Stimulated activated CD8-positive, alpha-beta memory T cell treated with anti-CD3 and anti-CD28 coated beads, Interleukin-7, amount 100 ng/mL, for 48 hours (primary cell): ENCODE results near the gene KIRREL3.

Experiments used
- DNase-seq, 2 donors: peaks; one replicate each; pipeline ENCODE4 v3.0.0-alpha.2; 2020; ENCODE audit warnings: low read depth in 1 of 2; ENCODE audit errors: extremely low read depth in 1 of 2

KIRREL3 gene

DNA sequence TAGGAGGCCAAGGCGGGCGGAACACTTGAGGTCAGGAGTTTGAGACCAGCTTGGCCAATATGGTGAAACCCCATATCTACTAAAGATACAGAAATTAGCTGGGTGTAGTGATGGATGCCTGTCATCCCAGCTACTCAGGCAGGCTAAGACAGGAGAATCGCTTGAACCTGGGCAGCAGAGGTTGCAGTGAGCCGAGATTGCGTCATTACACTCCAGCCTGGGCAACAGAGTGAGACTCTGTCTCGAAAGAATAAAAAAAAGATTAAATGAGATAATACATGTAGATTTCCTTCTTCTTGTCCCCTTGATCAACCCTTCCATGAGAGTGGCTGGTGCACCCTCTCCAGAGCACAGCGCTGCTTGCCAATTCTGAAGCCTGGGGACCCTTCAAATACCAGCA lies 538.1 kb downstream of the KIRREL3 start:
- no peak for DNase-seq

DNA sequence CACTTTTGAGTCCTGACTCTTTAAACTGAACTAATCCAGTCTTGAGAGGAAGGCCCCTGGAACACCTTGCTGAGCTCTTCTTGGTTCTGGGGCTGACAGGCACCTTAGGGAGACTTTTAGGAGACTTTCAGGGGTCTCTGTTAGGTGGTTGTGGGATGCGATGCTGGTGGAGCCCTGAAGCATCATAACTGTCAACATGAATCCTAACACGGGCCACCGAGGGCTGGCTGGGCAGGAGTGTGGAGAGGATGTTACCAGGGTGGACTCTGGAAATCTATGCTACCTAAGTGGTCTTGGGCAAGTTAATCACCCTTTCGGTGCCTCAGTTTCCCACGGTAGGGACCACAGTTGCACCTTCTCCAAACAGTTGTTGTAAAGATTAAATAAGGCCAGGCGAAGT lies 538.6 kb downstream of the KIRREL3 start:
- DNase-seq = no peak

GRCh38 chr11:126461096-126461440 lies 539.5 kb downstream of the KIRREL3 start:
- DNase-seq = no peak

GRCh38 chr11:126460417-126461095 lies 540.0 kb downstream of the KIRREL3 start:
- DNase-seq = no peak

DNA sequence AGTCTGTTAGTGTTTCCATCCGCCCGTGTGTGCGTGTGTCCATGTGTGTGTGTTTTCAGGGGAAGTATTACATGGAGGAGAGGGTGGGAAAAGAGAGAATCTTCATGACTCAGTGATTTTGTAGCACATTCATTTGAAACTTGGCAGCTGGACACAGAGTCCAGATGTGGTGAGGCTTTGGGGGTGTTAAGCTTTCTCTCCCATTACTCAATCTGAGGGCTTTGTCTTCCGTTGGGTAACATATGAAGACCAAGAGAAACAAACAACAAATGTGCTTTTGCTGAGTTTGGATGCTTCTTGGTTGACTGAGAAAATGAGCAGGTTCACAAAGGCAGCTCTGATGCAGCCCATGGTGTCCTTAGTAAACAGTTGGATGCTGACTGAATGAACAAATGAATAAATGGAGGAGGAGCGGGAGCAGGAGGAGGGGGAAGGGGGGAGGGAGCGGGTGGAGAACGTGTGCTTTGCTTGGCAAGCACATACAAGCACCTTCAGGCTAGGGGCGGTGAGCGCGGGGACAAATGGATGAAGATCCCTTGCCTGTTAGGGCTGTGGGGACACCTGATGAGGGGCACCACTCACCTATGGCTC lies 540.8 kb downstream of the KIRREL3 start:
- DNase-seq = no peak

GRCh38 chr11:126457817-126458216 lies 542.8 kb downstream of the KIRREL3 start:
- DNase-seq = no peak

DNA sequence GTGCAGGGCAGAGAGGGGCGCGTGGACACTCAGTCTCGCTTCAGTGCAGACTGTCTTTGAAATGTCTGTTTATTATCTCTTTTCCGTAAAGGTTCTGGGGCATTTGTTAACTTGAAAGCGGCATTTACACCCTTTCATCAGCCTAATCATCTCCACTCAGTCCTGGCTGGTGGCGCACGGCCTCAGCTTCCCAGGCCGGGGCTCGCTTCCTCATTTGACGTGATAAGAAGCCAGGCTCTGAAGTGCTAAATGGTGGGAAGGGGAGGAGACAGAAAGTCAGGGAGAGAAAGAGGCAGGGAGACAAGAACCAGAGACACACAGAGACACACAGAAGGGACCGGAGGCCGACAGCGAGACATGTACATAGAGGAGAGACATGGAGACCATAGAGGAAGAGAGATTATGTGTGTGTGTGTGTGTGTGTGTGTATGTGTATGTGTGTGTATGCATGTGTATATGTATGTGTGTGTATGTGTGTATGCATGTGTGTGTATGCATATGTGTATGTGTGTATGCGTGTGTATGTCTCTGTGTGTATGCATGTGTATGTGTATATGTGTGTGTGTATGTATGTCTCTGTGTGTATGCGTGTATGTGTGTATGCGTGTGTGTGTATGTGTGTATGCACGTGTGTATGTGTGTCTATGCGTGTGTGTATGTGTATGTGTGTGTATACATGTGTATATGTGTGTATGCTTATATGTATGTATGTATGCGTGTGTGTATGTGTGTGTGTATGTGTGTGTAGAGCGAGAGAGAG lies 543.6 kb downstream of the KIRREL3 start:
- no peak for DNase-seq

DNA sequence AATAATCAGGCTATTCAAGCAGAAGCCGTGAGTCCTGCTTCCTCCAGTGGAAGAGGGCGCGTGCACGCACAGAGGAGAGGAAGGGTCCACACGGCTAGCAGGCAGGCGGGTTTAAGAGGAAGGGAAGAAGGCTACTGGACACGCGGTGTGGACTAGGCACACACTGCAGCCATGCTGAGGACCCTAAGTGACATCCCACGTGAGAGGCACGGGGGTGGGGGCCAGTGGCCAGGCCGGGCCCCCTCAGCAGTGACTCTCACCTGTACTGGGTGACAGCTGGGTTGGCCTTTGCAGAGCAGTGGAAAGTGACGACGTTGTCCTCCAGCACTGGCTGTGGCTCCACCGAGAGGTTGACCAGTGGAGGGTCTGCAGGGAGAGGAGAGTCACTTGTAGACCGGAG lies 544.5 kb downstream of the KIRREL3 start:
- no peak for DNase-seq

GRCh38 chr11:126452241-126453101 lies 548.1 kb downstream of the KIRREL3 start:
- no peak for DNase-seq

GRCh38 chr11:126451211-126451802 lies 549.3 kb downstream of the KIRREL3 start:
- DNase-seq = no peak

GRCh38 chr11:126450806-126451205 lies 549.8 kb downstream of the KIRREL3 start:
- no peak for DNase-seq

DNA sequence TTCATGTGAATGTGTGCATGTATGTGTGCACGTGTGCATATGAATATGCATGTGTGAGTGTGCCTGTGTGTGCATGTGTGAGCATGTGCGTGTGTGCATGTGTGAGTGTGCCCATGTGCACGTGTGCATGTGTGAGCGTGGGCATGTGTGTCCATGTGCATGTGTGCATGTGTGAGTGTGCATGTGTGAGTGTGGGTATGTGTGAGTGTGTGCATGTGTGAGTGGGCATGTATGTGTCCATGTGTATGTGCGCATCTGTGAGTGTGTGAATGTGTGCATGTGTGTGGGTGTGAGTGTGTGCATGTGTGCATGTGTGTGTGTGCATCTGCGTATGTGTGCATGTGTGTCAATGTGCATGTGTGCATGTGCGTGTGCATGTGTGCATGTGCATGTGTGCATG lies 550.4 kb downstream of the KIRREL3 start:
- no peak for DNase-seq

DNA sequence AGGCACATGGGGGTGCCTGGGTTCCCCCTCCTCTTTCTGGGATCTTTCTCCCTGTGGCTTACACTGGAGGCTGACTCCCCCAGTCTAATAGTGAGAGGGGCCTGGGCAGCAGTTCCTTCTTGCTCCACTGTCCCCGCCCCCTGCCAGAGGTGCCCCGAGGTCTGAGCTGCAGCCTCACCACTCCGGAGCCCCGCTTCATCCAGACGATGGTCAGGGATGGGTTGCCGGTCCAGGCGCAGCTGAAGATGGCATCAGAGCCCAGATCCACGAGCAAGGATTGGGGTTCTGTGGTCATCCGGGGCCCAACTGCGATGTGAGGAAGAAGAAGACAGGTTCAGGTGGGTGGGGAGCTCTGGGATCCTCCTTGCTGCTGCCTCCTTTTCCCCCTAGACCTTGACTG lies 554.0 kb downstream of the KIRREL3 start:
- no peak for DNase-seq

DNA sequence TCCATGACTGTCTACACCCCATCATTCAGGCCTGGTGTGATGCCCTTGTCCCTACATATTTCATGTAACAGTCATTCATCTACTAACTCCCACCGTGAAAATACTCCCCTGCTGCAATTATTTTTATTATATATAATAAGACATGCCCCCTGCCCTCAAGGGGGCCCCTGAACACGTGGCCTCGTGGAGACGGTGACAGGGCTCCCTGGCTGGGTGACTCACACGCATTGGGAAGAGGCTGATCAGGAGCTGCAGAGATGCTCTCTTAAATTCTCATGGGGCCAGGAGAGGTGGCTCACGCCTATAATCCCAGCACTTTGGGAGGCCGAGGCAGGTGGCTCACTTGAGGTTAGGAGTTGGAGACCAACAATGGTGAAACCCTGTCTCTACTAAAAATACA lies 556.5 kb downstream of the KIRREL3 start:
- no peak for DNase-seq

DNA sequence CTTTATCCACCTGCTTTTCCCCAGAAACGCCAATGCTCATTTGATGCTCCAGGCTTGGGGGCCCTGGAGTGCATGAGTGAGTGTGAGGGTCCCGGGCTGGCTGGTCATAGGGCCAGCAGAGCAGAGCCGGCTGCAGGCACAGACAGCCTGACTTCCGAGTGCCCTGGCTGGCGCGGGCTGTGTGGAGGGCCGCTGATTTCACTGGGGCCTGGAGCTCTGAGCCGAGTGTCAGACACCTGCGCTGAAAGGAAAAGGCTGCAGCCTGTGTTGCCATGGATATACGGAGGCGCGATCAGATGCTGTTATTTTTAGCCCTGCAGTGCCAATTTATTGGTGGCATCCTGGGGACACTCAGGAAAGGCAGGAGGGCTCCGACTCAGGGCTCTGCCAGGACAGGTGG lies 557.5 kb downstream of the KIRREL3 start:
- DNase-seq = no peak

DNA sequence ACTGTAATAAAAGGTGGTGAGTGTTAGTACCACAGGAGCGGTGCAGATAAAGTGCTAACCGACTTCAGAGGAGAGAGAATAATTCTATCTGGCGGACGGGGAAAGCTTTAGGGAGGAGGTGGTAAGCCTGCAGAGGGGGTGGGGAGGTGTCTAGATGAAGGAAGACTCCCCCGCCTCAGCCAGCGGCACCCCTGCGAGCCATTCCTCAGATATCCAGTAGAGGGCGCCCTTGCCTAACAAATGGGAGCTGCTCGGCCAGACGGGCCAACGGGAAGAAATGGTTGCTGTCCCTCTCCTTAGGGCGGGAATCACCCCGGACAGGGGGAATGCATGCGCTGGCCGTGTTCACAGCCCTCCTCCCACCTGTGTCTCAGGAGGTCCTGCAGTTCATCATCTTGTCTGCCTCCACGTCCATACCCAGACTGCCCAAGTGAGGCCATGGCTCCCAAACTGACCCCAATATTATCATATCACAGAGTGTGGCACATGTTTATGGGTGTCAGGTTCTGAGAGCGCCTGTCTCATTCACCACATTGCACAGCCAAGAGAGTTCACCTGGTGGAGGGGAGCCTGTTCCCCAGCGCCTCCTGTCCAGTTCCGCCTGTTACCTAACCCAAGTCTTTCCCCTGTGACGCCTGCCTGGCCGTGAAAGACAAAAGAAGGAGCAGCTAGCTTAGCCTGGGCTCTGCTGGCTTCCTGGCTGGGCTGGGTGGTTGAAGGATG lies 559.6 kb downstream of the KIRREL3 start:
- DNase-seq = peak; percentile 43 to 46

DNA sequence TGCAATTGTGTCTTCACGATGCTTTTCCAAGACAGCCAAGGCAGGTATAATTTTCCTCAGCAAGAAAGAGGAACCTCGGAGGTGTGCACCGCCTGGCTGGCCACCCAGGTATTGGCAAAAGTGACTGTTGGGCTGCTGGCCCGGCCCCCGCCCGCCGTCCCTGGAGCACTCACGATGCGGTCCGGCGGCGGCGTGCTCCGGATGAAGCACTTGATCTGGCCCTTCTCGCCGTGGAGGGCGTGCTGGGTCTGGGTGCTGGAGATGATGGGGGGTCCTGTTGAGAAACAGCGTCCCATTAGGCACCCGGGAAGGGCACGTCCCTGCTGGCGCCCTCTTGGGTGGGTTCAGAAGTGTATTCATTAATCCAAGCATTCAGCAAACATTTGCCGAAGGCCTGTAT lies 560.3 kb downstream of the KIRREL3 start:
- no peak for DNase-seq

DNA sequence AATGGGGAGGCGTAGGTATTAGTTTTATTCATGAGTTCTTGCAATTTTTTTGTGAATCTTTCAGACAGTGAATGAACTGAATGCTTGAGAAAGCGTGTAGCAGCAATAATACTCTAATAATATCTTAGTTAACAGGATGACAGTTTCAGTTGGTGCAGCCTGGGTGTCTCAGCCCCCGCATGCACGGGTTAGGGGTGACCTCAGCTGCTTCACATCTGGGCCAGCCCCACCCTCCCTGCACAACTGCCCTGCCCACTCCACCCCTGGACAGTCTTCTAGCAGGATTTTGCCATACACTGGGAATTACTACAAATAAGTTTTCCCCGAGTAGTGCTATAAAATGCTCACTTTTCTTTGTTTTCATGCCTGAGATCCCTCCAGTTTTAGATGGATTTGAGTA lies 561.9 kb downstream of the KIRREL3 start:
- no peak for DNase-seq

DNA sequence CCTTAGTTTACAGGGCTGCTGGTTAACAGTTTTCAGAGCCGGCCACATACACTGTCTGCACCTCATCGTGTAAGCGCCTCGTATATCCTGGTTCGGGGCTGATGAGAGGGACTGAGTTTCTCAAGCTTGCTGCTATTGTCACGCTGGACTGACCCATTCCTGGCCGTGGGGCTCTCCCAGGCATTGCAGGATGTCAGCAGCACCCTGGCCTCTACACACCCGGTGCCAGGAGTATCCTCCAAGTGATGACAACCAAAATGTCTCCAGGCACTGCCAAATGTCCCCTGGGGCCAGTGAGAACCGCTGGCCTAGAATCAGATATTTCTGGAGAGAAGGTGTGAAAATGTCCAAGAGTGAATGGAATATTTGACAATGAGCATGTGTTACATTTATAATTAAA lies 562.3 kb downstream of the KIRREL3 start:
- DNase-seq = no peak

DNA sequence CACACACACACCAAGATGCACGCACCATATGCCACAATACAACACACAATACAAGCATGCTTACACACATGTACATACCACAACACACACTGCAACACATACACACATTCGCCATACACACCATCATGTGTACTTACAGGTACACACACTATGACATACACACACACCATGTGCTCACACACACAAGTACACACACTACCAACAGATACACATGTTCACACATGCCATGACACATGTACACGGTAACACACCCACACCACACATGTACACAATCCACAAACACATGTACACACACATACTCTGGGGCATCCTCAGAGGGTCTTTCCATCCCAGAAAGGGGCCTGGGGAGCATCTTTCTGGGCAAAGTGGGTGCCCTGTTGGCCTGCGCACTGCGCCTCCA lies 562.8 kb downstream of the KIRREL3 start:
- DNase-seq = no peak
